Prostate gland (tissue), 2 donors: ENCODE results near the gene ADAMTSL3.
"Not testable (repeated sequence)": the region's sequence is repeated elsewhere in the genome, so short reads cannot be mapped to it uniquely, and the experiment has no call there.

ENCODE experiments used
- CTCF ChIP-seq, 4 experiments: fragments of 200-600 bp in 2 of 4; fragments of 450-650 bp in 2 of 4; sonication (generic) in 2 of 4; IDR thresholded peaks; 1 replicate in 3 of 4; 2 replicates in 1 of 4; pipeline ENCODE4 v1.5.1; 2016 to 2019; ENCODE audit warnings: antibody characterized with exemption in 4 of 4, mild to moderate bottlenecking in 2 of 4, moderate library complexity in 2 of 4
- POLR2A ChIP-seq: fragments of 450-650 bp; IDR thresholded peaks from one replicate; pipeline ENCODE4 v1.6.1; 2016; ENCODE audit warnings: antibody characterized with exemption, mild to moderate bottlenecking
- POLR2AphosphoS5 ChIP-seq: sonication (generic); formaldehyde crosslinking; IDR thresholded peaks from one replicate; pipeline ENCODE4 v1.6.1; 2017; ENCODE audit warnings: antibody characterized with exemption

GRCh38 chr15:84079325-84079884 is 425.5 kb downstream of the ADAMTSL3 start:
- TF ChIP-seq POLR2A; CTCF (IDR thresholded peaks at IDR 0.05); POLR2AphosphoS5: not testable (repeated sequence)
